ENCODE measurements around the gene ESRRA.
A peak's percentile ranks its signal among the peaks of the same experiment; 100 is the strongest.

ESRRA gene

DNA sequence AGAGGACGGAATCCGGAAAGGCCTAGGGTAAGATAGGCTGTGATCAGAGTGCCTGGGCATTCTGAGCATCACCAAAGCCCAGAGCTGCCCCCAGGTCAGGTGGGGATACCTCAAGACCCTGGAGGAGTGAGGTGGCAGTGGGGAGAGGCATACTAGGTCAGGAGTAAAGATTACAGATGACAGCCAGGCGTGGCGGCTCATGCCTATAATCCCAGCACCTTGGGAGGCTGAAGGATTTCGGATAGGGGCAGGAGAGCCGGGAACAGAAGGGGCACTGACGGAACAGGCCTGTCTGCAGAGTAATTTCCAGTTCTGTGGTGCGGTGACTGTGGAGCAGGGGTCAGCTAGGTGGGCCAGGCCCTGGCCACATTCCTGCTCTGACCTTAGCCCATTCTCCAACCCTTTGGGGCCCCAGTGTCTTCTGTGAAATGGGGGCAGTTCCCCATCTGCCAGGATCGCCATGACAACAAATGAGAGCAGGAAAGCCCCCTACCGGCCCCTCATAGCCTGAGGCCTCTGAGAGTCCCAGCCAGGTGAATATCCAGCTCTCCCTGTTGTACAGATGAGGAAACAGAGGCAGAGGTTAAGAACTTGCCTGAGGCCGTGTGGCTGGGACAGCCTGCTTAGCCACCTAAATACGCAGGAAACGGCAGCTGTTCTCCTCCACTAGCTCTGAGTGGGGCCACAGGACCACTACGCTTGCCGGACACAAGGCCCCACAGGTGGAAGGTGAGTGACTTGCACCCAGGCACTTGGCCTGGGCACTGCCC is 30.1 kb upstream of the ESRRA start:
- DNase-seq, result no peak

- no peak for DNase-seq
Observed at GRCh38 chr11:64275841-64276240, 29.5 kb upstream of the ESRRA start.

GRCh38 chr11:64276653-64277431 is 28.5 kb upstream of the ESRRA start:
- DNase-seq, result no peak

DNA sequence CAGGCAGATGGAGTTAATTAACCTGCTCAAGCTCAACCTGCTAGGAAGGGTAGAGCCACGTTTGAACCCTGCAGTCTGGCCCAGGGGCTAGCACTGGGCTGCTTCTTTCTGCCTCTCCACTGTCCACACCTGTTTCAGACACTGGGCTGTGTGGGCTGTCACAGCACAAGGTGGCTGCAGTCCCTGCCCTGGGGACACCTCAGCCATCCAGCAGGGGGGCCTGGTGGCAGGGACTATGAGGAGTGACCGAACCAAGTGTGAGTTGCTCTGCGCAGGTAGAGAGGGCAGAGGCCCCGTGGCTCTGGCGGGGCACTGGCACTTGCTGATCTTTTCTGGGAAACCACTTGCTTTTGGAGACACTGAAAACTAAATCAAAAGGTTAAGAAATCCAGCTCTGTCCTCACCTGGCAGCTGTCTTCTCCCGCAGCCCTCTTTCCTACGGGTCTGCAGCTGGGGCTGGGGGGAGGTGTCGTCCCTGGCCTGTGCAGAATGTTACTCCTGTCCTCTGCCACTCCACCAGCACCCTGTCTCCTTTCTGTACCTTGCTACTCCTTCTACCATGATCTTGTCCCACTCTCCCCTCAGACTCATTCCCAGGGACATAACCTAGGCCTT is 26.6 kb upstream of the ESRRA start:
- no peak for DNase-seq

GRCh38 chr11:64281957-64282770 is 23.2 kb upstream of the ESRRA start:
- no peak for DNase-seq

DNA sequence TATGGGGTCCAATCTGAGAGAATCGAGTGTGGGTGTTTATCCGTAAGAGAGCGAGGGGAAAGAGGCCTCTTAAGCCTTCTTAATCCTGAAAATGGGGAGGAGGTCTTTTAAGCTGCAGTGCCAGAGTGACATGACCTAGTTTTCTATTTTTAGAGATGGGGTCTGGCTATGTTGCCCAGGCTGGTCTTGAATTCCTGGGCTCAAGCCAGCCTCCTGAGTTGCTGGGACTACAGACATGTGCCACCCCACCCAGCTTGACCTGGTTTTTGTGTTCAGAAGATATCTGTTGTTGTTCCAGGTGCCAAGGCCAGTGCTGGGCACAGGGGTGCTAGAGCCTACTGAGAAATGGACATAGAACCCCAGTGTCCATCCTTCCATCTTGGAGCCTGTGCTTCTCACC is 22.2 kb upstream of the ESRRA start:
- no peak for DNase-seq

DNA sequence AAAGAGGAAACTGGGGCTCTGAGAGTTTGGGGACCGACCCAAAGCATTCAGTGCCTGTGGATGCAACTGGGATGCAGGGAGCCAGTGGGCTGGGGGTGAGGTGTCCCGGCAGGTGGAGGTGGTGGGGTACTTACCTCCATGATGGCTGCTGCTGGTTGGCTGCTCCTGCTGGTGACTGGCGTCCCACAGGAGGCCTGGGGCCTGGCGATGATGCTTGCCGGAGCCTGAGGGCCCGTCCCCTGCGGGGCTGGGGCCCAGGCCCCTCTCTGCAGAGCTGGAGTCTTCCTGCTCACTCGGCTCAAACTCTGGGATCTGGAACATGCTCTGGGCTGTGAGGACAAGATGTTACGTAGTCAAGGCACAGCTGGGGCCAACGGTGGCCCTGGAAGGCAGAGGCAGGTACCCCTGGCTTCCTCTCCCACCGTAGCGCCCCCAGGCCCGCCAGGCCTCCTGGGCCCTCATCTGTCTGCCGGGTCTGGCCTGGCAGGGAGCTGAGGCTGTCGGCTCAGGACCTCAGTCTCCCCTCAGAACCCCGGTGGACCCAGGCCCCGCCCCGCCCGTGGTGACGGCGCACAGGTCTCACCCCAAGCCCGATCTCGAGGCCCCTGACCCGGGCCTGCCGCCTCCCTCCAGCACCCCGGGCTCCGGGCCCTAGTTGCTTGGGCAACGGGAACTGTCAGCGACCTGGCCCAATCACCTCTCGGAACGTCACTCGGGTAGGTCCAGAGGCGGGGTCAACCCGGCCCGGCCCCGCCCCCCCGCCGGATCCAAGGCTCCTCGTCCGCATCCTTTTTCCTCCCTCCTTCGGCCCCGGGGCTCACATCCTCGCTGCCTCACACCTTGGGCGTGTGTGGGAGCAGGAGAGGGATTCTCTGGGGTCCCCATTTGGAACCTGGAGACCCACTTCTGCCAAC is 21.0 kb upstream of the ESRRA start, which contains the start of gene BAD:
BAD (minus strand) TSS at position 618 of the 914 bp plus-strand sequence; CDS start at position 321, 297 bp downstream.
- peak; percentile 85 for DNase-seq

DNA sequence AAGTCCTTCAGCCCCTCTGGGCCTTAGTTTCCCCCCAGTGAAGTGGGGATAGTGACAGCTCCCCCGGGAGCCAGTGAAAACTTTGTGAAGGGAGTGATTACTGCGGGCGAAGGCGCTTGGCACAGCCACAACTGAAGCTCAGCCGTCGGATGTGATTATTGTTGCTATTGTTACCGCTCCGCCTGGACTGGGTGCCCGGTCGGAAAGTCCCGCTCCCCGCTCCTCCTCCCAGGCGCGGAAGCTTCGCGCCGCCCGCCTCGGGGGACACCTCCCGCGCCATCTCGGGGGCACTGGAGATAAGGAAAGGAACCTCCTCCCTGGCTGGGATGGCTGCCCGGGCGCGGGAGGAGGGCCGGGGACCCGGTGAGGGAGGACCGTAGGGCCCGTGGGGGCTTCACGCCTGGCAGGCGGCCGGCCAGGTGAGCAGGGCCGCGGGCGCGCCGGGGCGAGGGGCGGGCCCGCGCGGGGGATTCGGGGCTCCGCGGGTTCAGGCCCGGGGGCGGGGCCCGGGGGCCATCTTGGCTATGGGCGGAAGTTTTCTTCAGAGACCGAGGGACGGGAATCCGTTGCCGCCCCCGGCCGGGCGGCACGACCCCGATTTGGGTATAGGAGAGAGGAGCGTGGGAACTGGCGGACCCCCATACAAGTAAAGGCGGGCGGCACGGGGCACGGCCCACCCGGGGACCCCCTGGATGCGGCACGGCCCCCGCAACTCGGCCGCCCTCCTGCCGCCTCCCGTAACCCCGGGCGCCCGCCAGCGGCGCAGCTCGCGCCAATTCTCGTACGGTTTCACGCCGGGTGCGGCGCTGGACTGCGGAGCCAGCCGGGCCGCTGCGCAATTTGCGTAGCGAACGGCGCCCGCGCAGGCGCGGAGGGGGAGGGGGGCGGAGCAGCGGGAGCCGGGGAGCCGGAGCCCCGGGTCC is 20.1 kb upstream of the ESRRA start, which contains the start of gene GPR137:
GPR137 (plus strand) TSS at position 887 of the 923 bp plus-strand sequence. CDS start 677 bp downstream, outside the sequence.
- peak; percentile 99 for DNase-seq

DNA sequence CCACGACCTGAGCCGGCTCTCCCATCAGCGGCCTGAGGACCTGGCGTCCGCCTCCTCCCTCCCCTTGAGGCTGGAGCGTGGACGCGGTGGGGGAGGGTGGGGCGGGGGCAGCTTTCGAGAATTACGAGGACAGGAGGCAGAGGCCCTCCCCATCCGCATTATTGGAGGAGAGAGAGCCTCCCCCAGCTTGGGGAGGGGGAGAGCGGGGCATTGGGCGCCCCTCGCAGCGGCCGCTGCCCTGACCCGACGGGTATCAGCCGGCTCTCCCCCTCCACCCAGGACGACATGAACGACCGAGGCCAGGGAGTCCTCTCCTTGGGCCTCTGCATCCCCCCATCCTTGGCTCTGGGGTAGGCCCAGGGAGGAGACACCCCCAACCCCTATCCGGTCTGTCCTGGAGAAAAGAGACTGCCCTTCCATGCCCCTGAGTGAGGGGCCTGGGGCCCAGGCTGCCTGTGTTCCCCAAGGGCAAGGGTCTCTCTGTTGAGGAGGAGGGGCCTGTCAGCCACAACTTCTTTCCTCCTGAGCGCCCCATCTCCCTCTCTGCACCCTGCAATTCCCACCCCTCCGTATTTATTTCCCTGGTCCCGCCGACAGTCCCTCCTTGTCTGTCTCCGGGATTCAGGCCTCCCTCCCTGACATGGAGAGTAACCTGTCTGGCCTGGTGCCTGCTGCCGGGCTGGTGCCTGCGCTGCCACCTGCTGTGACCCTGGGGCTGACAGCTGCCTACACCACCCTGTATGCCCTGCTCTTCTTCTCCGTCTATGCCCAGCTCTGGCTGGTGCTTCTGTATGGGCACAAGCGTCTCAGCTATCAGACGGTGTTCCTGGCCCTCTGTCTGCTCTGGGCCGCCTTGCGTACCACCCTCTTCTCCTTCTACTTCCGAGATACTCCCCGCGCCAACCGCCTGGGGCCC is 19.2 kb upstream of the ESRRA start:
- DNase-seq, result peak; percentile 48

DNA sequence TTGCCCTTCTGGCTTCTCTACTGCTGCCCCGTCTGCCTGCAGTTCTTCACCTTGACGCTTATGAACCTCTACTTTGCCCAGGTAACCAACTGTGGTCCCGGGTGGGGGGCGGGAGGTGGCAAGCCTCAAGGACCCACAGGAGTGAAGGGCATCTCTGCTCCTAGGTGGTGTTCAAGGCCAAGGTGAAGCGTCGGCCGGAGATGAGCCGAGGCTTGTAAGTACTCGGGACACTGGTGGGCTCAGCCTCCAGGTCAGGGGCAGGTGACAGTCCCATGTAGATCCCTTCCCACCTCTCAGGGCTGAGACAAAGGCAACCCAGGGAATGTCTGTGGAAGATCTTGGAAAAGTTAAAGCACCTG is 18.5 kb upstream of the ESRRA start:
- DNase-seq, result no peak

- DNase-seq, result no peak
Observed at GRCh38 chr11:64287676-64288352, 17.5 kb upstream of the ESRRA start.

GRCh38 chr11:64288353-64288750 is 17.0 kb upstream of the ESRRA start:
- no peak for DNase-seq

DNA sequence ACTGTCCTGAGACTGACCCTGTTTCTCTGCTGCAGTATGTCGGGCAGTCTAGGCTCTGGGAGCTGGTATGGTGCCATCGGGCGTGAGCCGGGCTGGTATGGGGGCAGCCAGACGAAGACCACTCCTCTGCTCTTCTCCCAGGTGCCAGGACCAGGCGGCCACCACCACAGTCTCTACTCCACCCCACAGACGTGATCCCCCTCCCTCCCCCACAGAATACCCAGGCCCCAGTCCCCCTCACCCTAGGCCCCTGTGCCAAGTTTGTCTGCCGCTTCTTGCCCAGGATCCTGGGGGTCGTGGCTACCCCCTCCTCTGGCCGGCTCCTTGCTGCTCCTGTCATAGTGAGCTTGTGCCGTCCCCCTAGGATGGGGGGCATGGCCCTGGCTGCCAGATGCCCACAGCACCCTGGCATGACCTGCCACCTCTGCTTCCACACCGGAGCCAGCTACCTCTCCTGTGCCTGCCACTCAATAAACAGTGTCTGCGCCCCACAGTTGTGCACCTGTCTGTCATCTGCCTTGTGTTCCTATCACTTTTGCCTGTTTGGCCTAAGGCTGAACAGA is 16.2 kb upstream of the ESRRA start:
- no peak for DNase-seq

DNA sequence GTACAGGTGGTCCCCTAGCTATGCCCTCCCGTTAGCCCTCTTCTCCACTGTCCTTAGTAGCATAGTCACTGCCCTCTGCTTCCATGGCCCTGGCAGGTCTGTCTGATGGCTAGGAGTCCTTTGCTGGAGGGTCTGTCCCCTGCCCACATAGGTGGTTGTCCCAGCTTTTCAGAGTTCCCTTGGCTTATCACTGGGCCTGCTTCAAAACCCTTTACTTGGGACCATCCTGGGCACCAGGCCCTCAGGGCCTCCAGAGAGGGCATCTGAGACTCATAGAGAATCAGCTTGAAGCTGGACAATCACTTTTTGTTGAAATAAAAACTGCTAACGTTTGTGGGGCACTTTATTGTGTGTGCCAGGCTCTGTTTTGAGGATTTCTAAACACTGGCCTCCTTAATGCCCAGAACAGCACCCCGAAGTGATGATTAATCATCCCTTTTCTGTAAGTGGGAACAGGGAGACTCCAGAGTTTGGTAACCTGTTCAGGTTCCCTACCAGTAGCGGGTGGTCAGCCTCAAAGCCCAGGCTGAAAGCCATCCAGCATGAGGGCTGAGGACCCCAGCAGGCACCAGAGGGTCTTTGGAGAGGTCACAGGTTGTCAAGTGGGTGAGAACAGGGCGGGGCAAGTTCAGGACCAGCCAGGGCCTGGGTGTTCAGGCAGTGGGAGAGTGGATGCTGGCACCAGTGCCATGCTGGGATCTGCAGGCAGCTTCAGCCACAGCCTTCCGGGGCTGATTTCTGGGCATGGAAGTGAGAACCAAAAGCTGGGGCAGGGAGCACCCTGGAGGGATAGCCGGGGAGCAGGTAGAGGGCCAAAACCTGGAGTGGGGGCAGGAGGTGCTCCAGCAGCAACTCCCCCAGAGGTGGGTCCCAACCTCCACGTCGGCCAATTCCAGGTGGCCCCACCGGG is 14.7 kb upstream of the ESRRA start:
- DNase-seq, result no peak

DNA sequence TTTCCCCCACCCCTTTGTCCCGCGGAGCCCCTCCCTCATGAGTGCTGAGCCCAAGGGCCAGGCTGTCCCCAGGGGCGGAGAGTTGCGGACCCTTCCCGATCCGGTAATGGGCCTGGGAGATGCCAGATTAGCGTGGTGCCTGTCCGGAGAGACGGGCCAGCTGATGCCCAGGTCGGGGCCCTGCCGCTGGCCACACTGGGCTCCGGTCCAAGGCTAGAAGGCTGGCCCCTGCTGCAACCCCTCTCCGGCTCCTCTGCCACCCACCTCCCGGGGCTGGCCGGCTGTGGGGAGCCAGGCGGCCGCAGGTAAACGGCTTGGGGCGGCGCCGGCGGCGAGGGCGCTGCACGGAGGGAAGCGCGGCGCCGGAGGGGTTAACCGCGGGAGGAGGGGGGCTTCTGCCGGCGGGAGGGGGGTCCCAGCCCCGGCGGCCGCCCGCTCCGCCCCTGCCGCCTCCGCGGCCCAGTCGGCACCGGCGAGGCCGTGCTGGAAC is 14.0 kb upstream of the ESRRA start, which contains the start of gene KCNK4:
KCNK4 (plus strand) TSS at position 41 of the 490 bp plus-strand sequence. CDS start 1,717 bp downstream, outside the sequence.
- no peak for DNase-seq

- DNase-seq, result no peak
Observed at GRCh38 chr11:64291752-64292459, 13.4 kb upstream of the ESRRA start.
